H1 (cell line): ENCODE results near the gene STK33. TPM values are rescaled to one million over a fixed set of nuclear protein-coding genes. Genes with fewer than 3 reads are reported as not detected.

Source experiments
- CTCF ChIA-PET: fragments of 300-600 bp; sonication (Branson Sonifier 250); formaldehyde crosslinking; loops from one replicate; lab custom pipeline; 2021; ENCODE audit not compliant: partially characterized antibody; lab: Charles Lee
- POLR2A ChIA-PET: fragments of 300-600 bp; sonication (Branson Sonifier 250); formaldehyde crosslinking; loops from one replicate; lab custom pipeline; 2021; ENCODE audit warnings: inconsistent platforms; ENCODE audit not compliant: partially characterized antibody; lab: Charles Lee
- DNase-seq, 2 experiments: peaks; one replicate each; pipeline versions ENCODE4 v3.0.0 to v3.0.0-alpha.2; 2010 to 2022; ENCODE audit warnings: low spot score in 2 of 2, low read depth in 1 of 2, mixed read lengths in 1 of 2
- FAIRE-seq: peaks from 2 replicates; lab custom pipeline; 2011; peaks lifted over from hg19 to GRCh38; lab: Jason Lieb, UNC
- H2AFZ ChIP-seq: 2 replicates; pipeline ENCODE4 v1.8.1; 2012; ENCODE audit warnings: low read length, inconsistent platforms
- H2AK5ac ChIP-seq: 2 replicates; pipeline ENCODE4 v1.6.1; 2013; ENCODE audit warnings: low read depth, low read length
- H2BK120ac ChIP-seq: replicated peaks from 2 replicates; pipeline ENCODE3; 2013; ENCODE audit warnings: low read depth, low read length, inconsistent platforms
- H2BK12ac ChIP-seq: 2 replicates; pipeline ENCODE4 v1.6.1; 2013; ENCODE audit warnings: low read depth, low read length
- H2BK15ac ChIP-seq: 2 replicates; pipeline ENCODE4 v1.6.1; 2013; ENCODE audit warnings: low read length
- H2BK20ac ChIP-seq: 2 replicates; pipeline ENCODE4 v1.6.1; 2013; ENCODE audit warnings: low read length
- H2BK5ac ChIP-seq: 2 replicates; pipeline ENCODE4 v1.6.1; 2013; ENCODE audit warnings: low read depth, low read length
- H3K14ac ChIP-seq: 2 replicates; pipeline ENCODE4 v1.6.1; 2013; ENCODE audit warnings: inconsistent platforms; ENCODE audit not compliant: insufficient read length
- H3K18ac ChIP-seq: 2 replicates; pipeline ENCODE4 v1.6.1; 2013; ENCODE audit warnings: low read length; ENCODE audit errors: extremely low read depth
- H3K23ac ChIP-seq: 2 replicates; pipeline ENCODE4 v1.6.1; 2013; ENCODE audit warnings: inconsistent platforms; ENCODE audit not compliant: insufficient read length
- H3K23me2 ChIP-seq: 2 replicates; pipeline ENCODE4 v1.6.1; 2013; ENCODE audit warnings: low read depth, low read length
- H3K27ac ChIP-seq: 2 replicates; pipeline ENCODE4 v1.6.1; 2011; ENCODE audit warnings: low read depth, low read length, inconsistent platforms
- H3K27me3 ChIP-seq, 4 experiments: replicated peaks in 1 of 4; 1 replicate in 1 of 4; 2 replicates in 3 of 4; pipeline versions ENCODE4 v1.6.1 to v1.8.1; 2011 to 2013; ENCODE audit warnings: low read length in 3 of 4, mild to moderate bottlenecking in 3 of 4, inconsistent platforms in 2 of 4, mixed read lengths in 2 of 4, moderate library complexity in 1 of 4; ENCODE audit not compliant: control insufficient read depth in 3 of 4, insufficient read depth in 3 of 4; ENCODE audit errors: extremely low read depth in 1 of 4
- H3K36me3 ChIP-seq, 4 experiments: 2 replicates each; pipeline versions ENCODE4 v1.6.1 to v1.8.1; 2011 to 2013; ENCODE audit warnings: mild to moderate bottlenecking in 4 of 4, low read length in 3 of 4, moderate library complexity in 2 of 4, control low read depth in 1 of 4, inconsistent platforms in 1 of 4; ENCODE audit not compliant: insufficient read depth in 4 of 4, control insufficient read depth in 2 of 4
- H3K4ac ChIP-seq: replicated peaks from 2 replicates; pipeline ENCODE3; 2013; ENCODE audit warnings: low read length, low read depth, mixed read lengths, inconsistent platforms; ENCODE audit not compliant: insufficient read length
- H3K4me1 ChIP-seq, 4 experiments: replicated peaks in 1 of 4; 1 replicate in 1 of 4; 2 replicates in 3 of 4; pipeline versions ENCODE4 v1.6.1 to v1.8.1; 2011 to 2013; ENCODE audit warnings: low read length in 3 of 4, inconsistent platforms in 2 of 4, mixed read lengths in 1 of 4; ENCODE audit not compliant: insufficient read depth in 4 of 4, control insufficient read depth in 3 of 4
- H3K4me2 ChIP-seq, 2 experiments: 2 replicates each; pipeline versions ENCODE4 v1.6.1 to v1.8.1; 2011 to 2013; ENCODE audit warnings: low read depth in 2 of 2, low read length in 2 of 2, control low read depth in 1 of 2, inconsistent platforms in 1 of 2, mild to moderate bottlenecking in 1 of 2; ENCODE audit not compliant: insufficient read depth in 1 of 2
- H3K4me3 ChIP-seq, 4 experiments: fragments of 200-600, 300-600 bp in 1 of 4; sonication (generic), shearing (Covaris generic), sonication (Bioruptor Twin) in 1 of 4; 2 replicates each; pipeline versions ENCODE4 v1.5.1 to v1.8.1; 2011 to 2016; ENCODE audit warnings: low read length in 4 of 4, low read depth in 3 of 4, control low read depth in 2 of 4, inconsistent platforms in 2 of 4, mild to moderate bottlenecking in 2 of 4, mixed read lengths in 1 of 4, moderate library complexity in 1 of 4; ENCODE audit not compliant: insufficient read depth in 2 of 4; ENCODE audit errors: extremely low read depth in 1 of 4
- H3K56ac ChIP-seq: replicated peaks from 2 replicates; pipeline ENCODE3; 2013; ENCODE audit warnings: low read depth, mild to moderate bottlenecking, mixed read lengths, low read length, inconsistent platforms; ENCODE audit not compliant: insufficient read length
- H3K79me1 ChIP-seq: 2 replicates; pipeline ENCODE4 v1.6.1; 2013; ENCODE audit warnings: low read depth, low read length, control low read depth
- H3K79me2 ChIP-seq, 2 experiments: 2 replicates each; pipeline versions ENCODE4 v1.6.1 to v1.8.1; 2012 to 2013; ENCODE audit warnings: low read length in 2 of 2, mild to moderate bottlenecking in 2 of 2, inconsistent platforms in 1 of 2; ENCODE audit not compliant: insufficient read depth in 2 of 2, control insufficient read depth in 1 of 2
- H3K9ac ChIP-seq, 4 experiments: replicated peaks in 1 of 4; 1 replicate in 1 of 4; 2 replicates in 3 of 4; pipeline versions ENCODE4 v1.6.1 to v1.8.1; 2011 to 2013; ENCODE audit warnings: low read depth in 3 of 4, low read length in 3 of 4, control low read depth in 2 of 4, mild to moderate bottlenecking in 2 of 4, moderate library complexity in 2 of 4, inconsistent platforms in 1 of 4; ENCODE audit errors: extremely low read depth in 1 of 4
- H3K9me3 ChIP-seq, 2 experiments: 2 replicates each; pipeline versions ENCODE4 v1.6.1 to v1.8.1; 2012 to 2013; ENCODE audit warnings: mild to moderate bottlenecking in 2 of 2, moderate library complexity in 2 of 2, control low read depth in 1 of 2, inconsistent platforms in 1 of 2, low read depth in 1 of 2, low read length in 1 of 2, mixed read lengths in 1 of 2; ENCODE audit not compliant: insufficient read depth in 2 of 2
- H4K20me1 ChIP-seq, 2 experiments: replicated peaks in 1 of 2; 2 replicates each; pipeline versions ENCODE3 to v1.8.1; 2011 to 2013; ENCODE audit warnings: inconsistent platforms in 2 of 2, low read length in 2 of 2, mild to moderate bottlenecking in 1 of 2; ENCODE audit not compliant: insufficient read depth in 2 of 2, control insufficient read depth in 1 of 2
- H4K5ac ChIP-seq: 2 replicates; pipeline ENCODE4 v1.6.1; 2013; ENCODE audit warnings: low read length, low read depth, mixed read lengths, inconsistent platforms; ENCODE audit not compliant: insufficient read length
- H4K8ac ChIP-seq: 2 replicates; pipeline ENCODE4 v1.8.0; 2013; ENCODE audit warnings: mild to moderate bottlenecking, moderate library complexity, low read length, inconsistent platforms; ENCODE audit not compliant: insufficient read depth; ENCODE audit errors: extremely low read depth
- H4K91ac ChIP-seq: replicated peaks from 2 replicates; pipeline ENCODE3; 2013; ENCODE audit warnings: low read length, mixed read lengths, inconsistent platforms; ENCODE audit not compliant: insufficient read length
- RAD21 ChIP-seq, 2 experiments: IDR thresholded peaks in 1 of 2; conservative IDR thresholded peaks in 1 of 2; 2 replicates each; pipeline ENCODE4 v1.6.1; 2011; ENCODE audit warnings: low read depth in 2 of 2, low read length in 2 of 2, improper control_type of control experiment in 1 of 2, inconsistent platforms in 1 of 2, mild to moderate bottlenecking in 1 of 2, moderate library complexity in 1 of 2
- WGBS, 2 experiments: shearing (Covaris generic) in 1 of 2; methylation state at CpG; one replicate each; pipeline versions ENCODE4 v1.1.6 to v1.1.7; 2013 to 2015; ENCODE audit warnings: low lambda C conversion rate in 2 of 2, mixed read lengths in 2 of 2, inconsistent platforms in 1 of 2, low coverage in 1 of 2, missing lambda C conversion rate in 1 of 2; ENCODE audit not compliant: insufficient replicate concordance in 2 of 2, insufficient coverage in 1 of 2, insufficient read length in 1 of 2; ENCODE audit errors: extremely low coverage in 1 of 2, missing lambda C conversion rate in 1 of 2; 5-methylcytosine and 5-hydroxymethylcytosine counted together
- polyA plus RNA-seq, 7 experiments: library from polyadenylated mRNA; depleted of rRNA in 3 of 7; stranded (reverse) in 5 of 7; unstranded in 2 of 7; fragments of >200 nt in 5 of 7; fragments of 200-250 nt in 2 of 7; gene quantifications; 1 replicate in 5 of 7; 2 replicates in 1 of 7; 4 replicates in 1 of 7; pipeline versions ENCODE4 v1.2.1 to v1.2.3, GENCODE V29; 2011 to 2013; ENCODE audit warnings: missing spikeins in 2 of 7, mixed read lengths in 2 of 7
- total RNA-seq: library from RNA; stranded (reverse); fragmentation: NEBNext Ultra II Directional; extraction: Animal tissue kit (Norgen Biotek cat#: 25700); gene quantifications from 2 replicates; pipeline ENCODE4 v1.2.1, GENCODE V29; 2021

The STK33 gene
- total and polyA plus RNA-seq, 2 of the 8 experiments (the other 6 are each of a cell fraction or from before 2014, with no cell fraction given): 8.8 to 25.1 TPM

GRCh38 chr11:8429483-8429882 is 164.5 kb downstream of the STK33 start:
- no peak overlapping the region for H3K23ac ChIP-seq
- no peak overlapping the region for H4K91ac ChIP-seq
- no peak overlapping the region for H3K14ac ChIP-seq
- H3K18ac ChIP-seq: no peak overlapping the region
- H3K4me2 ChIP-seq: no peak overlapping the region
- H2BK15ac ChIP-seq: no peak overlapping the region
- H2BK12ac ChIP-seq: no peak overlapping the region
- no peak overlapping the region for H3K9ac ChIP-seq
- CTCF ChIA-PET: no interaction called here
- H3K4me3 ChIP-seq: no peak overlapping the region
- no peaks in the 10 kb centered on the region for H3K4me1 ChIP-seq
- no peak overlapping the region for H3K27ac ChIP-seq
- H3K27me3 ChIP-seq: no peaks in the 10 kb centered on the region
- POLR2A ChIA-PET: no interaction called here
- no peaks in the 10 kb centered on the region for H4K20me1 ChIP-seq
- H3K9me3 ChIP-seq: no peaks in the 10 kb centered on the region
- no peaks in the 10 kb centered on the region for H3K79me1 ChIP-seq
- WGBS, 2 experiments: 91% methylated on average over 5 of the region's 5 CpGs; no CpG with 5 or more reads in 1 of the 2 experiments
- no peak overlapping the region for H3K56ac ChIP-seq
- no peak overlapping the region for H2BK120ac ChIP-seq
- no peak for FAIRE-seq
- TF ChIP-seq RAD21 (IDR thresholded peaks at IDR 0.05 in 1 of 2, conservative IDR thresholded peaks at IDR 0.05 in 1 of 2; ENCODE audit: low read depth in 2 of 2, low read length in 2 of 2): no peak
- H3K4ac ChIP-seq: no peak overlapping the region
- no peaks in the 10 kb centered on the region; a peak in 1 of 8 replicates for H3K36me3 ChIP-seq
- H4K5ac ChIP-seq: no peak overlapping the region
- no peak overlapping the region for H2BK5ac ChIP-seq
- H3K79me2 ChIP-seq: no peaks in the 10 kb centered on the region
- H4K8ac ChIP-seq: no peak overlapping the region
- no peak overlapping the region for H2AFZ ChIP-seq
- no peaks in the 10 kb centered on the region for H3K23me2 ChIP-seq
- no peak overlapping the region for H2BK20ac ChIP-seq
- no peak overlapping the region for H2AK5ac ChIP-seq
- no peak for DNase-seq
